Breast epithelium (tissue), 3 donors: ENCODE results near the gene CKLF.

Experiments used
- POLR2A ChIP-seq: fragments of 450-650 bp; IDR thresholded peaks from one replicate; pipeline ENCODE4 v1.6.1; 2016; ENCODE audit warnings: antibody characterized with exemption, mild to moderate bottlenecking, moderate library complexity
- TF ChIP-seq, protein P1 (sequence below), 3 donors: fragments of 450-650 bp; IDR thresholded peaks; one replicate each; pipeline ENCODE4 v1.5.1; 2016 to 2017; ENCODE audit warnings: antibody characterized with exemption in 3 of 3, mild to moderate bottlenecking in 3 of 3, moderate library complexity in 3 of 3

GRCh38 chr16:66569827-66570405 is 17.5 kb downstream of the CKLF start:
- TF ChIP-seq, protein P1, sequence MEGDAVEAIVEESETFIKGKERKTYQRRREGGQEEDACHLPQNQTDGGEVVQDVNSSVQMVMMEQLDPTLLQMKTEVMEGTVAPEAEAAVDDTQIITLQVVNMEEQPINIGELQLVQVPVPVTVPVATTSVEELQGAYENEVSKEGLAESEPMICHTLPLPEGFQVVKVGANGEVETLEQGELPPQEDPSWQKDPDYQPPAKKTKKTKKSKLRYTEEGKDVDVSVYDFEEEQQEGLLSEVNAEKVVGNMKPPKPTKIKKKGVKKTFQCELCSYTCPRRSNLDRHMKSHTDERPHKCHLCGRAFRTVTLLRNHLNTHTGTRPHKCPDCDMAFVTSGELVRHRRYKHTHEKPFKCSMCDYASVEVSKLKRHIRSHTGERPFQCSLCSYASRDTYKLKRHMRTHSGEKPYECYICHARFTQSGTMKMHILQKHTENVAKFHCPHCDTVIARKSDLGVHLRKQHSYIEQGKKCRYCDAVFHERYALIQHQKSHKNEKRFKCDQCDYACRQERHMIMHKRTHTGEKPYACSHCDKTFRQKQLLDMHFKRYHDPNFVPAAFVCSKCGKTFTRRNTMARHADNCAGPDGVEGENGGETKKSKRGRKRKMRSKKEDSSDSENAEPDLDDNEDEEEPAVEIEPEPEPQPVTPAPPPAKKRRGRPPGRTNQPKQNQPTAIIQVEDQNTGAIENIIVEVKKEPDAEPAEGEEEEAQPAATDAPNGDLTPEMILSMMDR (IDR thresholded peaks at IDR 0.05): no peak
- TF ChIP-seq POLR2A: no peak
